NT2/D1 (cell line): ENCODE measurements around the gene TCP11L2.

Experiments used
- SUZ12 ChIP-seq: IDR thresholded peaks from 2 replicates; pipeline ENCODE4 v1.6.1; 2011; ENCODE audit not compliant: insufficient read length, insufficient read depth; ENCODE audit errors: extremely low read depth
- YY1 ChIP-seq: IDR thresholded peaks from 2 replicates; pipeline ENCODE4 v1.6.1; 2011; ENCODE audit not compliant: insufficient read length, insufficient read depth
- ZNF274 ChIP-seq: IDR thresholded peaks from 2 replicates; pipeline ENCODE4 v1.6.1; 2011; ENCODE audit warnings: mild to moderate bottlenecking, low read depth, low read length

DNA sequence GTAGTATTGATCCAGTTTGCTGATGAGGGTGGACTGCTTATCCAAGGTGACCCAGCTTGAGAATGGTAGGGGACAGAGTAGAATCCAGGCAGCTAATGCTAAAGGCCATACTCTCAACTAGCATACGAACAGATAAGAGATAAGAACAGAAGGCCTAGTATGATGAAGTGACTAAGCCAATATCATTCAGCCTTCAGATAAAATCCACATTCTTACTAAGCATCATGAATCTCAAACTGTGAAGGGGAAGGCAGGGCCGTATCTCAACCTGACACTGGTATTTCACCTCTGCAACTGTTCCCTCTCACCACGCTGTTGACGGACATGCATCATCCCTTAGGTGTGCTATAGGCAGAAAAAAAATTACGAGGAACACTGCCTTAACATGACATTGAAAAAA, 46.6 kb upstream of the TCP11L2 start:
- TF ChIP-seq ZNF274 (no peak), YY1 (no peak), SUZ12 (no peak)
